ENCODE results near the gene BANP. TPM values are rescaled to one million over a fixed set of nuclear protein-coding genes. Genes with fewer than 3 reads are reported as not detected.
A peak's percentile ranks its signal among the peaks of the same experiment; 100 is the strongest.
"Not testable (repeated sequence)": the region's sequence is repeated elsewhere in the genome, so short reads cannot be mapped to it uniquely, and the experiment has no call there.

BANP gene
- total RNA-seq, 1 donor from 2014 or later, result 20.6 TPM

DNA sequence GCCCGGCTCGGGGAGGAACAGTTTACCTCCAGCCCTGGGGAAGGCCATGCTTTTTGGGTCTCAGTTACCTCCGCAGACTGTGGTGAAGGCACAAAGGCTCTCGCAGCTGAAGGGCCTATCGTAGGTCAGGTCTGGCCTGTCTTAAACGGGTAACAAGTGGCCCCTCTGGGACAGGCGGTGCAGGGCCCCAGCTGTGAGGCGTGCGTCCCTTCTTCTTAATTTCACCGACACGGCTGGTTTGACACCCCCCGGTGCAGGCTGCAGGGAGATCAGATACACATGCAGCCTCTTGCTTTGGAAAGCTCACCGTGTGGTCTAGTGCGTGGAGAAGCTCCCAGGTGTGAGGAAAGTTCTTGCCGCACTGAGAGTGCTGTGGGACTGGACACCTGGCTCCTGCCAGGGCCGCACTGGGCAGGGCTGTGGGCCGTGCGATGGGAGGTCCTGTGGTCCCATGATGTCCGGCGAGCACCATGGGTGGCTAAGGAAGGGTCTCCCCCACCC, 162.4 kb downstream of the BANP start:
- intact Hi-C loops (cut with DNase I), result no loop called here
- H3K4me1 ChIP-seq, result no peaks in the 10 kb centered on the region
- no peaks in the 10 kb centered on the region for H3K9me3 ChIP-seq
- no peak overlapping the region for H3K27ac ChIP-seq
- ATAC-seq (no peak), DNase-seq (no peak)
- H3K27me3 ChIP-seq, result no peaks in the 10 kb centered on the region
- H3K4me3 ChIP-seq, result no peak overlapping the region
- TF ChIP-seq, protein P1, sequence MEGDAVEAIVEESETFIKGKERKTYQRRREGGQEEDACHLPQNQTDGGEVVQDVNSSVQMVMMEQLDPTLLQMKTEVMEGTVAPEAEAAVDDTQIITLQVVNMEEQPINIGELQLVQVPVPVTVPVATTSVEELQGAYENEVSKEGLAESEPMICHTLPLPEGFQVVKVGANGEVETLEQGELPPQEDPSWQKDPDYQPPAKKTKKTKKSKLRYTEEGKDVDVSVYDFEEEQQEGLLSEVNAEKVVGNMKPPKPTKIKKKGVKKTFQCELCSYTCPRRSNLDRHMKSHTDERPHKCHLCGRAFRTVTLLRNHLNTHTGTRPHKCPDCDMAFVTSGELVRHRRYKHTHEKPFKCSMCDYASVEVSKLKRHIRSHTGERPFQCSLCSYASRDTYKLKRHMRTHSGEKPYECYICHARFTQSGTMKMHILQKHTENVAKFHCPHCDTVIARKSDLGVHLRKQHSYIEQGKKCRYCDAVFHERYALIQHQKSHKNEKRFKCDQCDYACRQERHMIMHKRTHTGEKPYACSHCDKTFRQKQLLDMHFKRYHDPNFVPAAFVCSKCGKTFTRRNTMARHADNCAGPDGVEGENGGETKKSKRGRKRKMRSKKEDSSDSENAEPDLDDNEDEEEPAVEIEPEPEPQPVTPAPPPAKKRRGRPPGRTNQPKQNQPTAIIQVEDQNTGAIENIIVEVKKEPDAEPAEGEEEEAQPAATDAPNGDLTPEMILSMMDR (IDR thresholded peaks at IDR 0.05), result no peak
- H3K36me3 ChIP-seq, result no peaks in the 10 kb centered on the region

DNA sequence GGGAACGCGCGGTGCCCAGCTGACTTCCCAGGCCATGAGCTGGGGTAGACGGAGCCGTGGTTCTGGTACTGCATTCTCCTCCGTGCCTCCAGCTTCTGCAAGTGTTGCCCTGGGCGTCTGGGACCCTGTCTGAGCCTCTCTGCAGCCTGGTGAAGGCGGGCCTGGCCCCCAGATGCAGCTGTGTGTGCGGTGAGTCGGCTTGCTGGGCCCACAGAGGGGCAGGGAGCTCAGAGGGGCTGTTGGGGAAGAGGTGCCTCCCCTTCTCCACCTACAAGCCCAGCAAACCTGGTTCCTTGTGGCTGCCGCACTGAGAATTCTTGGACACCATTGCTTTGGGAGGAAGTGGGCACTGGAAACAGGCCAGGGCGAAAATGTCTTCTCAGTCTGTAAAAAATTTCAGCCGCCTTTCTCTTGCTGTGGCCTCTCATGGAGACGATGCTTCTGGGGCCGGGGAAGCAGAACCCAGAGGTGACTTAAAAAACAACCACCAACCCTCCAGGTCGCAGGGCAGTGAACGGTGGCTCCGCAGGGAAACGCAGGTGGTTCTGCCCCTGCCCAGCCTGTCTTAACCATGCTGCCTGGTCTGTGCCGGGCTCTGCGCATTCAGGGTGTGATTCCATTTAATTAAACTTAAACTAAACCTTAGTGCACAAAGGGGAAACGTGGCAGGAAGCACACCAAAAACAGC, 163.5 kb downstream of the BANP start:
- DNase-seq; intact Hi-C loops (cut with DNase I); H3K27ac ChIP-seq; ATAC-seq; H3K4me3 ChIP-seq; H3K4me1 ChIP-seq; H3K9me3 ChIP-seq; H3K27me3 ChIP-seq; H3K36me3 ChIP-seq: not testable (repeated sequence)

DNA sequence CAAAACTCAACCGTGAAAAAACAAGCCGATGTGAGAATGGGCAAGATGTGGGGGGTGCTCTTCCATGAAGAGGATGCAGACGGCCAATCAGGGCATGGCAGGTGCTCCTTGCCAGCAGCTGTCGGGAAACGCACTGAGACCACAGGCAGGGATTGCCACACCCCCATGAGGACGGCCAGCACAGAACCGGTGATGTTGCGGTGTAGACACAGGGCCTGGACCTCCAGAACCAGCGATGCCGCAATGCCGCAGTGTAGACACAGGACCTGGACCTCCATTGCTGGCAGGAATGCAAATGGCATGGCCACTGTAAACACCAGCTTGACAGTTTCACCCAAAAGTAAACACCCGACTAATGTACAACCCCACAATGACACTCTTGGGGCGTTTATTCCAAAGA, 164.9 kb downstream of the BANP start:
- Histone ChIP-seq H3K4me3 (no peak overlapping the region), H3K9me3 (no peaks in the 10 kb centered on the region)
- TF ChIP-seq, protein P1 (IDR thresholded peaks at IDR 0.05), result no peak

DNA sequence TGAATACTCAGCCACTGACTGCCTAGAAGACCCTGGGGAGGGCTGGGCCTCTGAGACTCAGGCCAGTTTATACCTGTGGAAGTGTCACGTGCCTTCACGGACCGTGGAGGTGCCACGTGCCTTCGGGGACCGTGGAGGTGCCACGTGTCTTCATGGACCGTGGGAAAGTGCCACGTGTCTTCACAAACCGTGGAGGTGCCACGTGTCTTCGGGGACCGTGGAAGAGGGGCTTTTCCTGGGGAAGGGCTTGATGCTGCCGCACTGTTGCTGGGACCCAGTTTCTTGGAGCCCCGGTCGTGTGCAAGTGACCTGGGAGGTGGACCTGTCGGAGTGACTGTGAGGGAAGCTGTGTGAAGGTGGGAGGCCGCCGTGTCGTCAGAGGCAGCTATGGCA, 166.2 kb downstream of the BANP start:
- no peak overlapping the region for H3K4me3 ChIP-seq
- H3K4me1 ChIP-seq, result no peaks in the 10 kb centered on the region
- no peak overlapping the region for H3K27ac ChIP-seq
- intact Hi-C loops (cut with DNase I), result no loop called here
- H3K27me3 ChIP-seq, result no peaks in the 10 kb centered on the region
- H3K36me3 ChIP-seq, result no peaks in the 10 kb centered on the region
- ATAC-seq, result no peak
- TF ChIP-seq, protein P1 (IDR thresholded peaks at IDR 0.05), result no peak
- no peak for DNase-seq
- no peaks in the 10 kb centered on the region for H3K9me3 ChIP-seq

More for the DNA sequence above, 164.9 kb downstream of the BANP start:
- H3K27me3 ChIP-seq, result no peaks in the 10 kb centered on the region
- no peak overlapping the region for H3K27ac ChIP-seq
- H3K4me1 ChIP-seq, result no peaks in the 10 kb centered on the region
- DNase-seq, result no peak
- intact Hi-C loops (cut with DNase I), result no loop called here
- ATAC-seq, result no peak
- H3K36me3 ChIP-seq, result no peaks in the 10 kb centered on the region

DNA sequence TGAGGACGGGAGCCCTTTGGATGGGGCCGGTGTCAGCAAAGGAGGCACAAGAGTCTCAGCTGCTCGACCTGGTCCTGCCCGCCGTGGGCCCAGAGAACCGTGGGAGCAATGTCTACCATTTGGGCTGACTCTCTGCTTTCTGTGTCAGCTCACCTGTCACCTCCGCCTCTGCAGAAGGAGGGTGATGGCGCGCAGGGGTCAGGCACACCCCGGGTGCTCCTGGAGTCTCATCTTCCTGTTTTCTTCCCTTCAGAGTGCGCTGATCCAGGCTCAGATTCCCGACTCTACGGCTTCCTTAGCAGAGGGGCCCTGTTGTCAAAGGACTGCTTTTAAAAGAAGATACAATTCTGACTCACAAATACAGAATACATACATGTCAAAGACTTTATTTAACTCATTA, 167.1 kb downstream of the BANP start:
- intact Hi-C loops (cut with DNase I), result no loop called here

DNA sequence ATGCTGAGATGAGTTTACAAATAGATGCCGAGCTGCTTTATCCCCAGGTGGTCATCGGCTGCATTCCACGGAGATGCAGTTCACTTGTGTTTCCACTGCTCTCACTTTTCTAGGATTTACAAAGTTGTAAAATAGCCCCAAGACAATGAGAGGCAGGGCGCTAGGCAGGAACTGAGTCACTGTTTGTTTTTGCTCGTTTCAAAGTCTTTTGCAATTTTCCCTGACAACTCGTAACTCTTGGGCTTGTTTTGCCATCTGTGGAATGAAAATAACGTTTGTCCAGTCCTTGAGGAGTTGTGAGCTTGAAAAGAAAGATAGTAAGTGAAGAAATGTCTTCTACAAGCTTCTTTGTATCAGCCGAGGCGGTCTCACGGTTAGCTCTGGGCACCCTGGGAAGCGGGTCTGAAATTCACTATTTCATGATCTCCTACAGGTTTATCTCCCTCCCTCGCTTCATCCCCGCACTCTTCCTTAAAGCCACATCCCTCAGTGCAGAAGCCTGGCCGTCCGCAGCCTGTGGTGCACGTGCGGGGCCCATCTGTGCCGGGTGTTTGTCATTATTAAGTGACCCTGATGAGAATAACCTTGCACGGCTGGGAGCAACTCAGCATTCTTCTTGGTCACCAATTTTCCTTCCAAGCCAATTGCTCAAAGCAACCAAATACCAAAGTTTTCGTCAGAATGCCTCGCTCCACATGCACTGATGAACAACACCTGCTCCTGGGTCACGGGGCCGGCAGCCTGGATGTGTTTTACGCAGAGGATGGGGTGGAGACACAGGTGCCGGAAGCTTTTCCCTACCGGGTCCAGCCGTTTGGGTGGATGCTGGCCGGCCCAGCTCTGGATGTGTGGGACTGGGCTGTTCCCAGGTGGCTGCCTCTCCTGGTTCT, 167.9 kb downstream of the BANP start:
- intact Hi-C loops (cut with DNase I); H3K4me1 ChIP-seq; H3K36me3 ChIP-seq; H3K9me3 ChIP-seq; H3K4me3 ChIP-seq; H3K27me3 ChIP-seq; DNase-seq: not testable (repeated sequence)
- peak; percentile 26 for ATAC-seq
- H3K27ac ChIP-seq, result peak overlapping the region; percentile 11

More for the DNA sequence above, 167.1 kb downstream of the BANP start:
- H3K9me3 ChIP-seq, result no peaks in the 10 kb centered on the region
- no peaks in the 10 kb centered on the region for H3K4me1 ChIP-seq
- ATAC-seq (no peak), DNase-seq (no peak)
- H3K36me3 ChIP-seq, result no peaks in the 10 kb centered on the region
- no peaks in the 10 kb centered on the region for H3K27me3 ChIP-seq
- H3K27ac ChIP-seq, result peak overlapping the region; percentile 11
- H3K4me3 ChIP-seq, result no peak overlapping the region
- TF ChIP-seq, protein P1 (IDR thresholded peaks at IDR 0.05), result no peak

DNA sequence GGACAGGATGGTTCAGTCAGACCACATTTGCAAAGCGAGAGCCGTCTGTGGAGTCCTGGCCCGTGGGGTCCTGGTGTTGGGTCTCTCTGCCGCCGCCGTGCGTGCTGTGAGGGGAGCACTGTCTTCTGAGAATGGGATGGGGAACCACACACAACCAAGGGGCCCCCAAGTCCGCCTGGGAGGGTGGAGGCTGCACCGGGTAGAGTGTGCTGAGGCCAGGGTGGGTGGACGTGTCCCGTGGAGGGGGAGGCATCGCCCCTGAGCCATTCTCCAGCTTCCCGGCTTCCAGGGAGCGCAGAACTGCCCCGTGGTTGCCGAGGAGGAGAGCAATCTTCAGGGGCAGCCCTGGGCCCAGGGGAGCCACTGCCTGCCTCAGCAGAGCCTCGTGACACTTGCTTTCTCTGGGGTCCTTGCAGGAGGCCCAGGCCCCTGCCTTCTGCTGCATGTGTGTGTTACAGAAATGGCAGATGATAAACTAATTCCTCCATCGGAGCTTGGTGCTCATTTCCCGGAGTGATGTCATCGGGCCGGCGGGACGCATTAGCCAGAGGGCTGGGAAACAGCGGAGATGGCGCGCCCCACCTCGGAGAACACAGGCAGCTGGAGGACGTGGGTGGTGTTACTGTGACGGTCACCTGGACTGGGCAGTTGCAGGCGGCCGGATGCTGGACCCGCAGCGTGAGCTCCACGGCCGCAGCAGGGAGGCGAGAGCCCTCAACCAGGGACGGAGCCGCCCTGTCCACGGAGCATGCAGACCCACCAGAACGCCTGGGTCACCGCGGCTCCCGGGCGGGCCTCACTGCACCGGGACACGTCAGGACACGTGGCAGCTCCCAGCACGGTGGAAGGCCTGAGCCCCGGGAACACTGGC, 168.9 kb downstream of the BANP start:
- ATAC-seq; H3K36me3 ChIP-seq; intact Hi-C loops (cut with DNase I); H3K27me3 ChIP-seq; H3K4me1 ChIP-seq; H3K27ac ChIP-seq; DNase-seq; H3K4me3 ChIP-seq; H3K9me3 ChIP-seq: not testable (repeated sequence)
